Measurements from ENCODE around the gene ATAD5.

GRCh38 chr17:30796016-30796415 is 35.8 kb upstream of the ATAD5 start:
- no peak for TF ChIP-seq POLR2A (IDR thresholded peaks at IDR 0.05)
- no peak for TF ChIP-seq CTCF (IDR thresholded peaks at IDR 0.05 in 4 of 5, conservative IDR thresholded peaks at IDR 0.05 in 1 of 5)

All from gastrocnemius medialis (tissue), 4 donors.